Body of pancreas (tissue), 4 donors: ENCODE measurements around the gene PDIA4.

ENCODE experiments used
- CTCF ChIP-seq, 7 experiments: fragments of 450-650 bp in 4 of 7; fragments of 200-600 bp in 3 of 7; sonication (generic) in 3 of 7; IDR thresholded peaks; one replicate each; pipeline ENCODE4 v1.5.1; 2016 to 2019; ENCODE audit warnings: antibody characterized with exemption in 7 of 7
- POLR2A ChIP-seq, 3 donors: fragments of 450-650 bp; IDR thresholded peaks; one replicate each; pipeline ENCODE4 v1.6.1; 2016; ENCODE audit warnings: antibody characterized with exemption in 3 of 3, mild to moderate bottlenecking in 2 of 3

- TF ChIP-seq CTCF (IDR thresholded peaks at IDR 0.05): no peak
- no peak for TF ChIP-seq POLR2A (IDR thresholded peaks at IDR 0.05)
Measured at GRCh38 chr7:148964483-148965267, 63.6 kb downstream of the PDIA4 start.
